Posterior vena cava (tissue), 2 donors: ENCODE data around the gene GNA12. TPM values are rescaled to one million over a fixed set of nuclear protein-coding genes. Genes with fewer than 3 reads are reported as not detected.
"Not testable (repeated sequence)": the region's sequence is repeated elsewhere in the genome, so short reads cannot be mapped to it uniquely, and the experiment has no call there.

ENCODE experiments used
- DNase-seq: peaks from one replicate; pipeline ENCODE4 v3.0.0-alpha.2; 2020; ENCODE audit warnings: low spot score
- intact Hi-C, 2 donors: fragments of 100-400 bp; cut with DNase I; formaldehyde crosslinking; loops; one replicate each; pipeline versions ENCODE4 v1.14.1 to v1.14.2; 2022 to 2023
- total RNA-seq, 2 donors: library from RNA; stranded (reverse); fragmentation: NEBNext Ultra II Directional; extraction: Animal tissue kit (Norgen Biotek cat#: 25700); gene quantifications; one replicate each; pipeline ENCODE4 v1.2.1, GENCODE V29; 2021
- donor health status: DM: yes; HTN: yes; CAD: no.
- donor health status: DM: yes; HTN: yes; CAD: no.

GNA12 gene
- total RNA-seq, 2 donors from 2014 or later: 59.8 to 65.8 TPM

- DNase-seq: no peak
- intact Hi-C loops: no loop called here
These were observed 93.0 kb downstream of the GNA12 start for GRCh38 chr7:2751086-2751485.

DNA sequence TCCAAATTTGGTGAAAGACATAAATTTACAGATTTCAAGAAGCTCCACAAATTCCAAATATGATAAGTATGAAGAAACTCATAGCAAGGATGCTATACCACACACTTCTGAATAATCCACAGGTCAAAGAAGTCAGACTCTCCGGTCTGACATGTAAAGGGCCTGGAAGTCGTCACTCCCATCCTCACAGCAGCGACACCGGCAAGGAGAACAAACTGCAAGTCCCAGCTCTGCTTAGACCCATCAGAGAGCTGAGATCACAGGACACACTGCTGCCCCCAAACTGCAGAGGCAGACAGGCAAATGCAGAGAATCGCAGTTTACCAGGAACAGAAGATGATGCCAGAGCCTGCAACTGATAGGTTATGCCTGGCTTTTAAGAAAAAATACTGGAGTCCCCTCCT lies 94.1 kb downstream of the GNA12 start:
- DNase-seq: no peak
- intact Hi-C loops: no loop called here

DNA sequence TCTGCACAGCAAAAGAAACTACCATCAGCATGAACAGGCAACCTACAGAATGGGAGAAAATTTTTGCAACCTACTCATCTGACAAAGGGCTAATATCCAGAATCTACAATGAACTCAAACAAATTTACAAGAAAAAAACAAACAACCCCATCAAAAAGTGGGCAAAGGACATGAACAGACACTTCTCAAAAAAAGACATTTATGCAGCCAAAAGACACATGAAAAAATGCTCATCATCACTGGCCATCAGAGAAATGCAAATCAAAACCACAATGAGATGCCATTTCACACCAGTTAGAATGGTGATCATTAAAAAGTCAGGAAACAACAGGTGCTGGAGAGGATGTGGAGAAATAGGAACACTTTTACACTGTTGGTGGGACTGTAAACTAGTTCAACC lies 95.4 kb downstream of the GNA12 start:
- DNase-seq, intact Hi-C loops: not testable (repeated sequence)

DNA sequence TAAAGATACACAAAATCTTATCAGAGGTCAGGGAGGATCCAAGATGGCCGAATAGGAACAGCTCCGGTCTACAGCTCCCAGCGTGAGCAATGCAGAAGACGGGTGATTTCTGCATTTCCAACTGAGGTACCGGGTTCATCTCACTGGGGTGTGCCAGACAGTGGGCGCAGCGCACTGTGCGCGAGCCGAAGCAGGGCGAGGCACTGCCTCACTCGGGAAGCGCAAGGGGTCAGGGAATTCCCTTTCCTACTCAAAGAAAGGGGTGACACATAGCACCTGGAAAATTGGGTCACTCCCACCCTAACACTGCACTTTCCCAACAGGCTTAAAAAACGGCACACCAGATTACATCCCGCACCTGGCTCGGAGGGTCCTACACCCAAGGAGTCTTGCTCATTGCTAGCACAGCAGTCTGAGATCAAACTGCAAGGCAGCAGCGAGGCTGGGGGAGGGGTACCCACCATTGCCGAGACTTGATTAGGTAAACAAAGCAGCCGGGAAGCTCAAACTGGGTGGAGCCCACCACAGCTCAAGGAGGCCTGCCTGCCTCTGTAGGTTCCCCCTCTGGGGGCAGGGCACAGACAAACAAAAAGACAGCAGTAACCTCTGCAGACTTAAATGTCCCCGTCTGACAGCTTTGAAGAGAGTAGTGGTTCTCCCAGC lies 100.5 kb downstream of the GNA12 start:
- DNase-seq, intact Hi-C loops: not testable (repeated sequence)

- peak; percentile 76 for DNase-seq
These were observed 105.2 kb downstream of the GNA12 start for GRCh38 chr7:2738766-2739549.

DNA sequence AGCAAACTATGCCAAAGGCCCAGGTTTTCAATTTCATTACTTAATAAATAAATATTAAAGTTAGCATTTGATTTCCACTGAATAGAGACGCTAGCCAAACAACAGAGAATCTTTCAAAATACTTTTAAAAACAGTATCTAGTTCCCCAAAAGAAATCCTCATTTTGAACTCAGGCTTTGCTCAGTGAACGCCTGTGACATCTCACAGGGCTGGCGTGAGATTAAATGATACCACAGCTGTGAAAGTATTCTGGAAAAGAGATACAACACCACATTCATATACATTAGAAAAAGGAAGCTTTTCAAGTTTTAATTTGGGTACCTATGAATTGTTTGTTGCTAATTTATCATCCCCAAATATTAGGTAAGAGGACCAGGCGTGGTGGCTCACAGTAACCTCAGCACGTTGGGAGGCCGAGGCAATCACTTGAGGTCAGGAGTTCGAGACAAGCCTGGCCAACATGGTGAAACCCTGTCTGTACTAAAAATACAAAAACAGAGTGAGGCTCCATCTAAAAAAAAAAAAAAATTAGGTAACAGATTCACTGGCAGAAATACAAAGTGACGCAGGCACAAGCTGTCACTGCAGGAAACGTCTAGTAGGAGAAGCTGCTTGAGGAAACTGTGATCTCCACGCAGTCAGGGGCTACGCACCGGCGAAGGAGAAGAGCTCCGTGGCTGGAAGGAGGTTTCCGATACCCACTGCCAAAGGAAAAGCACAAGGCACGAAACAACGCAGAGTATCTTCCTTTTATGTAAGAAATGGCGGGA lies 106.2 kb downstream of the GNA12 start:
- peak; percentile 81 for DNase-seq
- intact Hi-C loops: no loop called here

More at GRCh38 chr7:2738766-2739549, 105.2 kb downstream of the GNA12 start:
- intact Hi-C loops: no loop called here

DNA sequence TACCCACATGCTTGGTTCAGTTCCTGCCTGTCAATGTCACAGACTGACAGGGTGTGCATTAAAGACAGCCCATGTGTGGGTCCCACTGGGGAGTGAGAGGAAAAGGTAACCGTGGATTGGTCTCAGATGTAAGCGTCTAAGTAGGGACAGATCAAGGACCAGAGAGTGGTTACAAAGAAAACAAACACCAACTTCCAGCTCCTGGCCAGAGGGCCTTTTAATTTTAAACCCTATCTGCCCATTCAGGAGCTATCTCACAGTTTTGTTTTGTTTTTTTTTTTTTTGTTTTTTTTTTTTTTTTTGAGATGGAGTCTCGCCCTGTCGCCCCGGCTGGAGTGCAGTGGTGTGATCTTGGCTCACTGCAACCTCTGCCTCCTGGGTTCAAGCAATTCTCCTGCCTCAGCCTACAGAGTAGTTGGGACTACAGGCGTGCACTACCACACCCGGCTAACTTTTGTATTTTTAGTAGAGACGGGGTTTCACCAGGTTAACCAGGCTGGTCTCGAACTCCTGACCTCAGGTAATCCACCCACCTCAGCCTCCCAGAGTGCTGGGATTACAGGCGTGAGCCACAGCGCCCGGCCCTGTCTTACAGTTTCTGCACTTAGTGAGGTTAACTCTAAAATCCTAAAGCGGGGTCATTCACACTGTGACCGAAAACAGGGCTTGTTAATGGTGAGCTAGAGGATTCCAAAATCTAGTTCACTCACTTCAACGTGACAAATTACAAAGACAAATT lies 106.9 kb downstream of the GNA12 start:
- intact Hi-C loops: not testable (repeated sequence)
- DNase-seq: peak; percentile 41

DNA sequence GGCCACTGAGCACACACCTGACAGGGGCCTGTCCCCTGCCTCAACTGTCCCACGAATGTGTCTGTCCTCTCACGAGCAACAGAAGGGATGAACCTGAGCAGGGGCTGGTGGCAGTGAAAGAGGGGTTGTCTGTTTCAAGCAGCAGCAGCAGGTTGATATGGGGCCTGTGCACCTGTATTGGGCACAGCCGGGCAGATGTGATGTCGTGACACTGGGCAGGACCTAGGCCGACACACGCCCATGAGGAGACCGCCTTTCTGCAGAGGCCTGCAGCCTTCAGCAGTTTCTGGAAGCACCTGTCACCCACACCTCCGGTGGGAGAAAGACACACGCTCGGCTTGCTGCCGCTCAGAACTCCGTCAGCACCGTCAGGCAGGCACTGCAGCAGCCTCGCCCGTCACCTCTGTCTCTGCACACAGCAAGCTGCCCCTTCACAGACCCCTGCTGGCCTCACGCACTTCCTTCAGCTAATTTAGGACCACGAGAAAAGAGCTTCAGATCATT lies 107.6 kb downstream of the GNA12 start:
- peak; percentile 74 for DNase-seq
- intact Hi-C loops: no loop called here

- intact Hi-C loops: no loop called here
- DNase-seq: peak; percentile 64
These were observed 108.4 kb downstream of the GNA12 start for GRCh38 chr7:2735744-2736143.

DNA sequence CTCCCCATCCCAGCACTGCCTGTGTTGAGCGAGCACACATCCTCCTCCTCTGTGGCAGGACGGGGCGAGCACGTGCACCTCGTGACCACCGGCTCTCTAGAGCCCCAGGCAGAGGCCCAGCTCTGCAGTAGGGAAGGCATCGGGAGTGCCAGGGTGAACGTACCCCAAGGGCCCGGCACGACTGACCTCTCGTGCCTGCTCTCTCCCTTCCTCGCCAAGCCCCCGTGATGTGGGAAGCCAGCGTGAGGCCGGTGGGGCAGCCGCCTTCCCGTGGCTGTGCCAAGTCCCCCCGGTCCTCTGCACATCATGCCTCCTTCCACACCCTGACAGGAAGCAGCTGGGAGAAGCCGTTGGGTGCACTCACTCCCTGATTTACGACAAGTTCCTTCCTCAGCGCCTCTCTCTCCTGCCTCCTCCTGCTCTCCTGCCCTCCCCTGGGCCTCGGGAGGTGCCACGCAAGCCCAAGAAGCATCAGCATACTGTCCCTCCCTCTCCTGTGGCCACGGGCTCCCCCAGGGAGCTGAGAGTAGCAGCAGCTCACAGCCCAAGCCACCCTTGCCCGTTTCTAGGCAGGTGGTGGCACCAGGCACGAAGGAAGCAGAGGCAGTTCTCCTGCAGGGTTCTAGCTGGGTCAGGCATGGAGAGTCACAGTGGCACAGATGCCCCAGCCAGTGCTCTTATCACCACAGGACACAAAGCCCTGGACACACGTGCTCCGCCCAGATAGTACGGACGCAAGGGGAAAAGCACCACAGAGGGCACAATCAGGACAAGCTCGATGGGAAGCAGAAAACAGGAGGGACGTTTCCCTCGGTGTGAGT lies 109.1 kb downstream of the GNA12 start:
- peak; percentile 84 for DNase-seq
- intact Hi-C loops: no loop called here

GRCh38 chr7:2734084-2734686 lies 109.9 kb downstream of the GNA12 start:
- intact Hi-C loops: no loop called here
- peak; percentile 69 for DNase-seq

DNA sequence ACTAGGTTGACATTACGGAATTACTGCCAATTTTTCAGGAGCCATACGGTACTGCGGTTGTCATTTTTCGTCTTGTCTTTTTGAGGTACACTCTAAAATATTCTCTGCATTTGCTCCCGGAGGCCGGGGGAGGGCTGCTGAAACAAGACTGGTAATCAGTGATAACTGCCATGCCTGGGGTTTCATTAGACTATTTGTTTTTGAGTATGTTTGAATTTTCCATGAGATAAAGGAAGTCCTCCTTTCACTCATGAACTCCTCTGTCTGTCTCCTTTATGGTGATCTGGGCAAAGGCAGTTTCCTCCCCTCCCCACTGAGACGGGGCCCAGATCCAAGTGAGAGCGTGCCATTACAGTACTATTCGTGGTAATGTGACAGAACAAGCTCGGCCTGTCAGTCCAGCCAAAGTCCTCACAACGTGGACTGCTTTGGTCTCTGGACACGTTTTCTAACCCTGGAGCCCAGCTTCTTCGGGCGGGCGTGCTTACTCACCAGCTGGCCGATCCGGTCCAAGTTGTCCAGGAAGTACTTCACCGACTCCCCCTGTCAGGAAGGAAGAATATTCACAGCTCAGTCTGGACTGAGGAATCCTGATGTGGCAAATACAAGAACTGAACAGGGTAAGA lies 111.0 kb downstream of the GNA12 start:
- peak; percentile 91 for DNase-seq
- intact Hi-C loops: no loop called here

GRCh38 chr7:2732388-2732787 lies 111.7 kb downstream of the GNA12 start:
- intact Hi-C loops: no loop called here
- DNase-seq: no peak

- intact Hi-C loops: no loop called here
- DNase-seq: peak; percentile 67
These were observed 113.0 kb downstream of the GNA12 start for GRCh38 chr7:2730846-2731770.

DNA sequence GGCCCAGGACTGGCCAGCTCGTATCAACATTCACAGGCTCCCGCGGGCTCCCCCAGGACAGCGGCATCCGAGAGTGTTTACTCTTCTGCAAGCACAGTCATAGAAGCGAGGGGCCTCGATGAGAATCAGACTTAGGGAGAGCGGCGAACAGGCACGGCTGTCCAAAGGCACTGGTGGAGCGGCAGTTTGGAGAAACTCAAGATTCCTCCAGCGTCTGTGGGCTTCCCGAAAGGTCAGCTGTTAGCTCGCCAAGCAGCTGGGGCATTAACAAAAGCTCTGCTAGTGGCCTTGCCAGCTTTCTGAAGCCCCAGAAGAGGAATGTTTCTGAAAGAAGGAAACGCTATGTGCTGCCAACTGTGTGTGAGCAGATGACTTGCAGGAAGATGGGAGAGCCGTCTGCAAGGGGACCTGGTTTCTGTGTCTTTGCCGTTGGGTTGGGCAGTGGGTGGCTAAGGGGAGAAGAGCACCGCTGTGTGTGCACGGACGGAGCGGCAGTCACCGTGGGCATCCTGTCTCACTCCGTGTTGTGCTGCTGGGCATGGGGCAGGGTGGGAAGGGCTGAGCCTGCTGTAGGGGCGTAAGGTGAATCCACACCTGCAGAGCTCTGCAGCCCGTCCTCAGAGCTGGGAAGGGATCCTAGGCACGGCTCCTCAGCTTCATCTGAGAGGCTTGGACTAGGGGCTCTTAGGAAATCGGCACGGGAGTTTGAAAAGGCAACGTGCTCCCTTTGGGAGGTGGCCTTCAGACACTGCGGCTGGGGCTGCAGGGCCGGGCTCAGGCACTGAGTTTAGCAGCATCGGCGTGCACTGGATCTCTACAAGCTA lies 114.0 kb downstream of the GNA12 start:
- intact Hi-C loops: no loop called here
- DNase-seq: peak; percentile 81
